Middle frontal gyrus (tissue), 1 donor: ENCODE data around the gene HMG20A.

Source experiments
- DNase-seq: peaks from one replicate; pipeline ENCODE4 v3.0.0-alpha.2; 2015; ENCODE audit warnings: low spot score; ENCODE audit errors: extremely low spot score

Gene HMG20A

GRCh38 chr15:77533578-77534430 is 113.1 kb downstream of the HMG20A start:
- DNase-seq: no peak
